HT-29 (cell line): ENCODE measurements around the gene KCTD11. TPM values are rescaled to one million over a fixed set of nuclear protein-coding genes. Genes with fewer than 3 reads are reported as not detected.
A peak's percentile ranks its signal among the peaks of the same experiment; 100 is the strongest.
"Not testable (repeated sequence)": the region's sequence is repeated elsewhere in the genome, so short reads cannot be mapped to it uniquely, and the experiment has no call there.

ENCODE experiments used
- DNase-seq: peaks from one replicate; pipeline ENCODE4 v3.0.0-alpha.2; 2015; ENCODE audit warnings: low spot score
- total RNA-seq: library from RNA; depleted of rRNA; stranded (reverse); fragments of >200 nt; shearing (Covaris generic); gene quantifications from 2 replicates; pipeline ENCODE4 v1.2.3, GENCODE V29; 2014

KCTD11 gene
- total RNA-seq, 1 experiment from 2014 or later, result 5.0 TPM

DNA sequence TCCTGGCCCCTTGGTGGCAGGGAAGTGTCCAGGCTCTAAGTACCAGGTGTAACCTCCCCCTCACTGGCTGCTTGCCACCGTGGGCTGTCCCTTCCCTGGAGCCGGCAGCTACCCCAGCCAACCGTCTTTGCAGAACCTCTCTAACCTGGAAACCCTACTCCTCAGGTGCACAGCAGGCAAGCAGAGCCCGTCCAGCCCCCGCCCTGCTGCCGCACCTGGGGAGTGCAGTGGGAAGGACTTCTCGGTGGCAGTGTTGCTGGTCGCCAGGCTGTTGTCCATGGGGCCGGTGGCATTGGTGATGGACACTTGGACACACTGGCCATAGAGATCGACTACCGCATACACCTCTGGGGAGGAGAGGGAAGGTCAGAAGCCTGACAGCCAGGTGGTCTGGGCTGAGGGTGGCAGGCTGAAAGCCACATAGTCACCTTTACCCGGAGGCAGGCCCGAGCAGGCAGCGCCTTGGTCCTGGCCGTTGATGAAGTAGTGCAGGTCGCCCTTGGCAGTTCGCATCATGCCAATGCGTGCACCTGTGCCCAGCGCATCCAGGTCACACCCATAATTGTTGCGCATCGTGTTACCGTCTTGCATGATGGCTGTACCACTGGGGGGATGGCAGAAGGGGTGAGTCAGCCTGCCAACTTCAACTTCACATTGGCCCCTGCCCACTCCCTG, 29.3 kb upstream of the KCTD11 start:
- no peak for DNase-seq

DNA sequence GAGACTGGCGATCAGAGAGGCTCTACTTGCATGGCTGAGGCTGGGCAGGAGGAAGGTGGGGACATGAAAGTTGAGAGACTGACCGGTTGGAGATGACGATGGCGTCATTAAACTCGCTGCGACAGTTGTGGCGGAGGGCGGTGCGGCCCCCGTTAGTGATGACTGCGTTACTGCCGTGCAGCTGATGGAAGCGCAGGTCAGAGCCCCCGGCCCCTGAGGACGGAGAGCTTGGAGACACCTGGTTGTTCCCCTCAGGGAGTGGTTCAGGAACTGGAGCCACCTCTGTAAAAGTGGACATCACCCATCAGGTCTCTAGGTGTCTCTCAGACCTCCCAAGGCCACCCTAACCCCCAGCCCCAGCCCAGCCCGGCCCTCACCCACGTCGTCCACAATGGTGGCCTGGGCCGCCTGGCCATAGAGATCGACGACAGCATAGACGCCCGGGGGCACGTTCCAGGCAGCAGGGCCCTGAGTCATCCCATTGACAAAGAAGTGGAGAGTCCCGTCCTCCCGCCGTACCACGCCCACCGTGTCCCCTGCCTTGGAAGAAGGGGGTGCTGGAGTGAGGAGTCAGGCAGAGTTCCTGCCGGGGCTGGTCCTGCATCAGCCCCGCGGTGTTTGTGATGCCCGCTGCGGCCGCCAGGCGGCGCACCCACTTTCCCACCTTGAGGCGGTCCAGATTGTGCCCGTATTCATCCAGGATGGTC, 28.1 kb upstream of the KCTD11 start:
- peak; percentile 20 for DNase-seq

DNA sequence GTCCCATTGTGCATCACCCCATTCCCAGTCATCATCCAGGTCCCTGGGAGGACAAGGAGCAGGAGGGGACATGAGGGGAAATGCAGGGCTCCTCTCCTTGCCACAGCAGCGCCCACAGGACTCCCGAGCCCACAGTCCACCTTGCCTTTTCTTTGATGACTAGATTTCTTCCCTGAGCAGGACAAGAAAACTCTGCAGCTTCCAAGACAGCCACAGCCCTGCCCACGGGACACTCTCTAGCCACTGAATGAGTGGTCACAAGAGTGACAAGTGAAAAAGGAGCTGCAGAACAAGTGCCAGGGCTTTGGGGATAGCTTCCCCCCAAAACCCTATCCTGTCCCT, 27.6 kb upstream of the KCTD11 start:
- DNase-seq, result no peak

DNA sequence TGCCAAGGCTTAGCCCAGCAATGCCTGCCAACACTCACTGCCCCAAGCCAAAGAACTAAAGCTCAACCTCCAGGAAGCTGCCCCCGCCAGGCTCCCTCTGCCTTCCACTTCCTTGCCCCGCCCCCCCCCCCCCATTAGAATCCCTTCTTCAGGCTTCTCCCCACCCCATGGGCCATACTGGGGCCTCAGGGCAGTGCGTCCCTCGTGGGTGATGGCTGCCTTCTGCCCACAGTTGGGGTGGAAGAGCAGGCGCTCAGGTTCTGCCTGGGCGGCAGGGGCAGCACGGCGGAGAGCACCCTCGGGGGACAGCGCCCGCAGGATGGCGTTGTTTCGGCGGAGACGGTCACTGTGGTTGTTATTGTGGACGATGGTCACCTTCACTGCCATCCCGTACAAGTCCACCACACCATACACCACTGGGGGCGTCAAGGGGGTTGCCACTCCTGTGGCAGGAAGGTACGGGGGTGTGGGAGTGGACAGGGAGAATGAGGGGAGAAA, 26.9 kb upstream of the KCTD11 start:
- no peak for DNase-seq

DNA sequence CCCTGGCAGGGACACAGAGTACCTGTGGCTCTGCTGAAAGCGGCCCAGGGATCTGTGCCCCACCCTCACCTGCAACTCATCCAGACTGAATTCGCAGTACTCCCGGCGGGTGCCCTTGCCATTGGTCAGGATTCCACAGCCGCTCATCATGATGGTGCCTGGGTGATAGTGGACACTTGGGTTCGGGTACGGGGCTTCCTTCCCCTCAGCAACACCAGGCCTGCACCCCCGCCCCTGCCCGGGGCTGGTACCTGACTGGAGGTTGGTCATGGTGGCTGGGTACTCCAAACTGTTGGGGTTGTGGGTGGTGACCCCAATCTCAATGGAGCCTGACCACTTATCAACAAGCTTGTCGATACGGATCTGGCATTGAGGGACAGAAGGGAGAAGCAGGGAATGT, 25.8 kb upstream of the KCTD11 start:
- no peak for DNase-seq

DNA sequence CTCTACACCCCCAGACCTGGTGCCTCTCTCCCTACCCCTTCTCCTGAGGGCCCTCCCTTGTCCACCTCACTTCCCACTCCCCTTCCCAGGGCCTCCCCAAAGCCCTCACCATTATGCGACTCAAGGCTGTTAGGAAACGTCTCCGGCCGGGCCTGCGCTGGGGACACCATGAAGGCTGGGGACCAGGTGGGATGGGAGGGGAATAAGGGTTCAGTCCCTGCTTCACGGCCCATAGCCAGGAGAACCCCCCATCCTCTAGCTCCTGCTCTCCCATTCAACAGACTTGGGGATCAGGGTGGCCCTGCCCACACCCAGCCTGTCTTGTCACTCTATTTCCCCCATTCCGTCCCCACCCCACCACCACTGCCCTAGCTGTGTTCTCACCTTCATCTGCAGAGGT, 24.9 kb upstream of the KCTD11 start:
- DNase-seq, result no peak

DNA sequence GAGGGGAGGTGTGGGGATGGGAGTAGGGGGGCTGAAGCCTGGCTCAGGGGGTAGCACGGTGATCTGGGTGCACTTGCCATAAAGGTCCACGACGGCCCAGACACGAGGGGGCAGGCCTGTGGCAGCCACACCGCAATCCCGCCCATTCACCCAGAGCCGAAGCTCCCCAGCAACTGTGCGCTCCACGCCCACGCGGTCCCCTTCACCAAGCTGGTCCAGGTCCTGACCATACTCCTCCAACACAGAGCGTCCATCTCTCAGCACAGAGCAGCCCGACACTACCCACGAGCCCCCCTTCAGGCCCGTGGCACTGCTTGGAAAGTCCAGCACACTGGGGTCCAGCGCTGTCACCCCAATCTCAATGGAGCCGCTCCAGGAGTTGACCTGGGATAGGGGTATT, 24.5 kb upstream of the KCTD11 start:
- DNase-seq, result no peak

DNA sequence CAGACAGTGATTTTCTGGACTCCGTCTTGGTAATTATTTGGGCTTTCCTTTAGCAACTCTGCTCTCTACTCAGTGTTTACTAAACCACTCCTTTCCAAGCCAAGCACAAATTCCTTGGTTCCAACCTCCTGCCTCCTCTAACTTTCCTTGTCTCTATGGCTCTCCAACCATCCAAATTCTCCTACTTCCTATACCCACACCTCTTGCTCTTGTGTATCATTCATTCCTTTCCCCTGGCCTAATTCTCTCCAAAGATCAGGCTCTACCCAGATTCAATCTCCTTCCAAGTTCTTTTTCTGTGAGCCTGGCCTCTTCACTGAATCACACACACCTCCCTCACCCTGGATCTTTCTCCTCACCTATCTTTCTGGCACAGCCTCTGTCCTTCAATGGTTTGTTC, 24.0 kb upstream of the KCTD11 start:
- no peak for DNase-seq

DNA sequence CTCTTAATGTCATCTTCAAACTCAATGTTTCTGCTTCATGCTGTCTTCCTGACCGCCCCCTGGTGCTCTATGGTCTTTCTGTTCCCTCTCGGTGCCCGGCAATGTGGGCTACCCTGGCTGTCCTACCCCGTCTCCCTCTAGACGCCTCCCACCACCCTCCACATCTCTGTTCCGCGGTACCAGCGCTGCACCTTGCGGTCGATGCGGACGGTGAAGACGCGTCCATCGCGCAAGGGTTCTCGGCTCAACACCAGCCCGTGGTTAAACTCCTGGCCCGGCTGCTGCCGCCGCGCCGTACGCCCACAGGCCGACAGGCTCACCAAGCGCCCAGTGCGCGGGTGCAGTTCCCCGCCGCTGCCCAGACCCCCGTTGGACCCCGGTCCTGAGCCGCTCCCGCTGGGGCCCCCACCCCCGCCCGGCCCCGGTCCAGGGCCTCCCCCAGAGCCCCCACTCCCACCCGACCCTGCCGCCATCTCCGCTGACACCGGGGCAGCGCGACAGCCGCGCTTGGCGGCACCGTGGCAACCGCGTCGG, 23.1 kb upstream of the KCTD11 start, which contains the start of gene NEURL4:
Gene NEURL4, minus strand, starts transcription at position 496 of the 534 bp plus-strand sequence. Its CDS starts 23 bp downstream, at position 473.
- DNase-seq, result no peak

DNA sequence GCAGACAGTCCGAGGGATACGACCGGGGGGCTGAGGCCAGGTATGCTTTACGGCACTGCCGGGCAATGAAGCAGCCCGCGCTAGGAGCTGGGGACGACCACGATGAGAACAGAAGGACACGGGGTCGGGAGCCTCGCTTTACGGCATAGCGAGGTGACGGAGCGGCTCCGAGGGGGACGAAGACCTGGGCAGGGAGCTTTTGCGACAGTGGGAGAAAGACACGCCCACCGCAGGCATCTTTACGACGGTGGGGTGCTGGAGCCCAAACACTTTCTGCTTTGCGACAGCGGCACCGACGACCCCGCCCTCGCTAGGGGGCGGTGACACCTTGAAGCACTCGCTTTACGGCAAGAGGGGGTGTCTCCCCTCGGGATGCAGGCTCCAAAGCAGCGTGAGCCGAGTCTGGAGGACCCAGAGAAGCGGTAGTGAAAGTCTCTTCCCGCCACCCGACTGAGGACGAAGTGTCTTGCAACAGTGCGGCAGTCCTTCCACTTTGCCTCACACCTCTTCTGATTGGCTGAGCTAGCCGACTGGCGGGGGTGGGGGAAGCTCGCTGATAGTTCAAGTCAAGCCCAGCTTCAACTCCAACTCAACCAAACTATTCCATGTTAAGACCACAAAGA, 22.5 kb upstream of the KCTD11 start:
- peak; percentile 92 for DNase-seq

DNA sequence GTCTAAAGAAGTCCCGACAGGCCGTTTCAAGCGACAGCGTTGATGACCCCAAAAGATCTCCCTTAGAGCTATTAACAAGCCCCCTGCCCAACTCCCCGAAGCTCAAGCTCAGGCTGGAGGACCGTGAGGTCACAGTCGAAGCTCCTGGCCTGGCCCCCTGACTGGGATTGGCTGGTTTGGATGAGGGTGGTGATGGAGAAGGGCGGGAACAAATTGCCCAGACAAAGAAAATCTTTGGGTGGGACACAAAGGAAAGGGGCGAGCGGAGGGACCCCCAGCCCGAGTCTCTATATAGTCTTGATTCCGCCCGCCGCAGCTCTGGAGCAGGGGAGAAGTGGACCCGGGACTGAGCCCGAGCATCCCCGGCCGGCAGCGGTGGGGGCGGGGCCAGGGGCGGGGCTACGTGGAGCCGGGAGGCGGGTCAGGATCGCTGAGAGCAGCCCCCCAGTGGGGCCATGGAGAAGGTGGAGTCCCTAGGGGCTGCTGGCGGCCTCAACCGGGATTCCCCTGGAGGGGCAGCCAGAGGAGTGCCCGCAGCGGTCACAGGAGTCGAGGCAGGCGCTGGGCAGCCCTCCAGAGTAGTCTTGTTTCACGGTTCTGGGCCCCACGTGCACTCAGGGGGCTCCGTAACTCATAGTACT, 21.8 kb upstream of the KCTD11 start:
- DNase-seq, result no peak

DNA sequence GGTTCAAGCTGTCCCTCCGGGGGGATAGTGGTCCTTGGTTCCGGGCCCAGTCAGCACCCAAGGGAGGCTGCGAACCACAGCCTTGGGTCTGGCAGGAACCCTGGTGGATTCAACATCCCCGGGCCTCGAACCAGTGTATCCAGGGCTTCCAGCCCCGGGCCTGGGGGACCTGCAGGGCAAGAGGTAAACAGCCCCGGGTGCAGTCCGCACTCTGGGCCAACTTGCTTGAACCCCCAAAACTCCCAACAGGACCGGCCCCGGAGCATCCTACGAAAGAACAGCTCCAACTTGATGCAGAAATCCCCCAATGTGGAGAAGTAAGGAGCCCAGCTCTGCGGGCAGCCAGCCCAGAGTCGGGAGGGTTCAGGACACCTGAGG, 21.3 kb upstream of the KCTD11 start:
- no peak for DNase-seq

DNA sequence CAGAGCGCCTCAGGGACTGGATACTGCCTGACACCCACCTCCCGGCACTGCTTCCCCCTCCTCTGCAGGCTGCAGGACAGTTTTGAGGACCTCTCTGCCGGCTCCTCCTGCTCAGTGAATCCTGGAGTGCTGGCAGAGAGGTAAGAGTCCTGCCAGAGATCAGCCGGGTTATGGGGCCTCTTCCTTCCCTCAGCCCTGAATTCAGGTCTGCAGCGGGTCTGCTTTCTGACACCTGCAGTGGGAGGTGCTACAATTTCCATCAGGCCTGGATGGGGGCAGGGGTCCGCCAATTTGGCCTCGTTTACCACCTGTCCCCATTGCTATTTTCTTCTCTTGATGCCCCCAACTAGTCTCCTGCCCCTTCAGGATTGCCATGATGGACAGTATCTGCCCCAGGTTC, 19.9 kb upstream of the KCTD11 start:
- DNase-seq, result no peak

DNA sequence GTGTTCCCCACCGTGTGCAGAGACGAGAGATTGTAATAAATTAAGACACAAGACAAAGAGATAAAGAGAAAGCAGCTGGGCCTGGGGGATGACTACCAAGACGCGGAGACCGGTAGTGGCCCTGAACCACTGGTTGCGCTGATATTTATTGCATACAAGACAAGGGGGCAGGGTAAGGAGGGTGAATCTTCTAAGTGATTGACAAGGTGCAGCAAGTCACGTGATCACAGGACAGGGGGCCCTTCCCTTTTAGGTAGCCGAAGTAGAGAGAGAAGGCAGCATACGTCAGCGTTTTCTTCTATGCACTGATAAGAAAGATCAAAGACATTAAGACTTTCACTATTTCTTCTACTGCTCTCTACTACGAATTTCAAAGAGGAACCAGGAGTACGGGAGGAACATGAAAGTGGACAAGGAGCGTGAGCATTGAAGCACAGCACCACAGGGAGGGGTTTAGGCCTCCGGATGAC, 19.3 kb upstream of the KCTD11 start:
- not testable (repeated sequence) for DNase-seq

DNA sequence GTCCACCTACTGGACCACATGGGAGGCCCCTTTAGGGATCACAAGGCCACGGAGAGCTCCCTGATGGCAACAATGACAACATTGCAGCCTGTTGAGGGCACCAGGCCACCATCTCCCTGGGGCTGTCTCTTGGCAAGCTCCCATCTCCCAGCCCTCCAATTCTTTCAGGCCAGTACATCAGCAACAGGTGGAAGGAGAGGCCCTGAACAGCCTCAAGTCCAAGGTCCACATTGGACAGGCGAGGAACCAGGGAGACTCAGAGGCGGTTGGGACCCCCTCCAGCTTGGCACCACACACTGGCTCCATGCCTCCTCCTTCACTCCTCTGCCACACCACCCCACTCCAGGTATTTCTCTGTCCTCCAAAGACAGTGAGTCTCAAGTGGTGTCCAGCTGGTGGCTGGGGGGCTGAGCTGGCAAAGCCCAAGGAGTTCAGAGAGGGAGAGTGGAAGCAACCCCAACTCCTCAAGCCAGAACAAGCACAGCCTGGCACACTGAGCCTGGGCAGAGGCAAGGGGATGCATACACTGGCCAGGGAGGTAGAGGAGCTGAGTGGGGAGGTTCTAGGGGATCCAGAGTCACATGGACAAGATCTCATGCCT, 16.9 kb upstream of the KCTD11 start:
- DNase-seq, result no peak

DNA sequence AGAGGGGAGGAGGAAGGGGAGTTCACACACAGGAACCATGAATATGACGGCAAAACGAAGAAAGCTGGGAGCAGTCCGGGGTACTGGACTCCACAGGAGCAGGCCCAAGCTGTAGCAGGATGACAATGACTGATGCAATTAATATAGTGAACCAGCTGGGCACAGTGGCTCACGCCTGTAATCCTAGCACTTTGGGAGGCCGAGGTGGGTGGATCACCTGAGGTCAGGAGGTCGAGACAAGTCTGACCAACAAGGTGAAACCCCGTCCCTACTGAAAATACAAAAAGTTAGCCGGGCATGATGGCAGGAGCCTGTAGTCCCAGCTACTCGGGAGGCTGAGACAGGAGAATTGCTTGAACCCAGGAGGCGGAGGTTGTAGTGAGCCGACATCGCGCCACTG, 16.2 kb upstream of the KCTD11 start:
- not testable (repeated sequence) for DNase-seq

DNA sequence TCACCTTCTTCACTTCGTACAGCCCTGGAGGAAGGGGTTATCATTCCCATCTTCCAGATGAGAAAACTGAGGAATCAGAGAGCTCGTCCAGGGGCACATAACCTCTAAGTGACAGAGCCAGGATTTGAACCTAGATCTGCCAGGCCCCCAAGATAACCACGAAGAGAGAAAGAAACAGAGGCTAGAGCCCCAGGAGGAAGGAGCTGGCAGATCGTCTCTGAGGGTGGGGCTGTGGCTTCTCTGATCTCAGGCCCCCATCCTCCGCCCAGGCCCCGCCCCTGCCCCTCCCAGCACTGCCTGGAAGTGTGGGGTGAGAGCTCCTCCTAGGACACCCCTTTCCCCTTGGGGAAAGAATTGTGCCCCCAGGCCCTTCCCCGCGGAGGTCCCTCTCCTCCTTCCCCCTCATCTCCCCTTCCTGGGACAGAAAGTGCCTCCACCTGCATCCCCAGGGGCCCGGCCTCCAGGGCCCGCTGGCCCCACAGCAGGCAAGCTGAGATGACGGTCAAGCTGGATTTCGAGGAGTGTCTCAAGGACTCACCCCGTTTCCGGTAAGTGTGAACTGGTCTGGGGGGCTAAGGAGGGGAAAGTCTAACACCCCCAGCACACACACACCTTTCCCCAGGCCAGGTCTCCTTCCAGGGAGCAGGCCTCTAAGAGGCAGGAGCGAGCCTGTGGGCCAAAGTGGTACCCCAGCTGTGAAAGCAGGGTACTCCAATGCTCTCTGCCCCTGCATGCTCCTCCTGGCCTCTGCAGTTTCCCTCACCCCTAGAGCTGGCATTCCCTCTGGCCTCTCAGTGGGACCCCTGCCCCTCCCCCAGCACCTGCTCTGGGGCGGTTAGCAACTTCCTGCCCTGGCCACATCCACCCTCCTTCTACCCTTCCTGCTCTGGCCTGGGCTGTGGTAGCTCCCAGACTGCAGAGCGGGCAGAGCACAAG, 15.5 kb upstream of the KCTD11 start, which contains the start of gene ACAP1:
Gene ACAP1, plus strand, starts transcription at position 290 of the 936 bp plus-strand sequence. Its CDS starts 206 bp downstream, at position 496.
- DNase-seq, result no peak

DNA sequence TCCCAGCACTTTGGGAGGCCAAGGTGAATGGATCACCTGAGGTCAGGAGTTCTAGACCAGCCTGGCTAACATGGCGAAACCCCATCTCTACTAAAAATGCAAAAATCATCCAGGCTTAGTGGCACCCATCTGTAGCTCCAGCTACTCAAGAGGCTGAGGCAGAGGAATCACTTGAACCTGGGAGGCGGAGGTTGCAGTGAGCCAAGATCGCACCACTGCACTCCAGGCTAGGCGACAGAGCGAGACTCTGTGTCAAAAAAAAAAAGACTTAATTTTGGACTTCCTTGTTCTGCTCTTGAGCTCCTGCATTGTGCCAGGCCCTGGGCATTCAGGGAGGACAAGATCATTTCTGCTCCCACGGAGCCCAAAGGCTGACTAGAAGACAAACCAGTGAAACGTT, 14.4 kb upstream of the KCTD11 start:
- DNase-seq, result not testable (repeated sequence)

DNA sequence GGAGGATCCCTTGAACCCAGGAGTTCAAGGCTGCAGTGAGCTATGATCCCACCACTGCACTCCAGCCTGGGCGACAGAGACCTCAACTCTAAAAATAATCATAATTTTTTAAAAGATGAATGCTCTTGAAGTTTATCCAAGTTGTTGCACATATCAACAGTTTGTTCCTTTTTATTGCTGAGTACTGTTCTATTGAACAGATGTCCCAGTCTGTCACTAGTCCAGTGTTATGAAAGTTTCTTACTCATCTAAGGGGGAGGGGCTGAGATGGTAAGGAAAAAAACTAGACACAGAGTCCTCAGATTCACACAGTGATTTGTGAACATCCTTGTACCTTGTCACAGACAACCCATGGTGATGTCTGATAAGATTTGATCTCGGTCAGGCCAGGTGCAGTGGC, 11.8 kb upstream of the KCTD11 start:
- DNase-seq, result no peak

DNA sequence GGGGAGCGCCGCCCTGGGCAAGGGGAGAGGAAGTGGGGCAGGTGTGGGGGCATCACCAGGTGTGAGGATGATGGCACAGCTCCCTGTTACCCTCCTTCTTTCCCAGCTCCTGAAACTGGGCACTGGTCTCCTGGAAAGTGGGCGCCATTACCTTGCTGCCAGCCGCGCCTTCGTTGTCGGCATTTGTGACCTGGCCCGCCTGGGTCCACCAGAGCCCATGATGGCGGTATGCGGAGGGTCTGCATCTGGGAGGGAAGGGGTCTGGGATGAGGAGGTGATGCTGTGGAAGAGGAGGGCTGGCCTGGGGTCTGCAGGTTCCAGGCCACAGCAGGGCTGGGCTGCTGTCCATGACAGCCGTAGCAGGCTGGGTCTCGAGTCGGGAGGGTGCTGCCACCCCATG, 10.1 kb upstream of the KCTD11 start:
- no peak for DNase-seq
